HepG2 (cell line): Measurements from ENCODE around the gene MEIOB. TPM values are rescaled to one million over a fixed set of nuclear protein-coding genes. Genes with fewer than 3 reads are reported as not detected.

Experiments
- ARNT2 ChIP-seq: sonication (generic); formaldehyde crosslinking; IDR thresholded peaks from 2 replicates; pipeline ENCODE4 v1.8.0; 2022; ENCODE audit warnings: mild to moderate bottlenecking, low read depth, missing genetic modification reagents, moderate library complexity
- ATF4 ChIP-seq, 2 experiments: fragments of 450-650 bp in 1 of 2; sonication (generic) in 1 of 2; formaldehyde crosslinking; IDR thresholded peaks; 2 replicates each; pipeline versions ENCODE4 v1.5.0 to v1.8.0; 2020 to 2022; ENCODE audit warnings: mild to moderate bottlenecking in 1 of 2, missing genetic modification reagents in 1 of 2
- ERF ChIP-seq: IDR thresholded peaks from 2 replicates; pipeline ENCODE4 v1.6.1; 2018; ENCODE audit warnings: missing biosample characterization, missing genetic modification reagents
- KDM5A ChIP-seq: fragments of 200-600 bp; sonication (generic); IDR thresholded peaks from 2 replicates; pipeline ENCODE4 v1.7.0; 2018; ENCODE audit warnings: antibody characterized with exemption, mild to moderate bottlenecking, low read length, borderline replicate concordance
- KDM5B ChIP-seq: sonication (generic); formaldehyde crosslinking; IDR thresholded peaks from 2 replicates; pipeline ENCODE4 v1.4.0; 2020; ENCODE audit warnings: missing genetic modification reagents, mild to moderate bottlenecking, borderline replicate concordance
- KLF9 ChIP-seq: IDR thresholded peaks from 2 replicates; pipeline ENCODE4 v1.6.1; 2016; ENCODE audit warnings: low read depth
- KMT2B ChIP-seq: IDR thresholded peaks from 2 replicates; pipeline ENCODE4 v1.6.1; 2016; ENCODE audit warnings: missing genetic modification reagents, missing compliant biosample characterization
- MATR3 ChIP-seq: sonication (generic); formaldehyde crosslinking; IDR thresholded peaks from 2 replicates; pipeline ENCODE4 v1.4.0; 2020; ENCODE audit warnings: missing genetic modification reagents
- MEIS1 ChIP-seq: sonication (generic); formaldehyde crosslinking; IDR thresholded peaks from 2 replicates; pipeline ENCODE4 v1.9.0; 2021; ENCODE audit warnings: mild to moderate bottlenecking, missing genetic modification reagents, moderate library complexity, borderline replicate concordance
- PAX8 ChIP-seq: sonication (generic); formaldehyde crosslinking; IDR thresholded peaks from 2 replicates; pipeline ENCODE4 v1.8.0; 2022; ENCODE audit warnings: mild to moderate bottlenecking, missing genetic modification reagents, borderline replicate concordance
- RAD21 ChIP-seq: fragments of 450-650 bp; formaldehyde crosslinking; IDR thresholded peaks from 2 replicates; pipeline ENCODE4 v1.5.0; 2020; ENCODE audit warnings: mild to moderate bottlenecking
- RAD51 ChIP-seq: fragments of 450-650 bp; IDR thresholded peaks from 2 replicates; pipeline ENCODE4 v1.6.1; 2016; ENCODE audit warnings: borderline replicate concordance
- RARA ChIP-seq: IDR thresholded peaks from 2 replicates; pipeline ENCODE4 v1.6.1; 2016; ENCODE audit warnings: missing genetic modification reagents, missing compliant biosample characterization
- RNF2 ChIP-seq: fragments of 450-650 bp; conservative IDR thresholded peaks from 2 replicates; pipeline ENCODE4 v1.6.1; 2016; ENCODE audit warnings: low read depth
- TBX2 ChIP-seq: sonication (generic); formaldehyde crosslinking; IDR thresholded peaks from 2 replicates; pipeline ENCODE4 v1.5.0; 2020; ENCODE audit warnings: missing genetic modification reagents, mild to moderate bottlenecking, borderline replicate concordance
- U2AF2 ChIP-seq: fragments of 200-400 bp; formaldehyde crosslinking; IDR thresholded peaks from 2 replicates; pipeline ENCODE4 v1.6.1; 2017; ENCODE audit warnings: low read depth, mild to moderate bottlenecking, low read length
- ZBTB2 ChIP-seq: sonication (generic); formaldehyde crosslinking; IDR thresholded peaks from 2 replicates; pipeline ENCODE4 v1.8.0; 2022; ENCODE audit warnings: low read depth, missing genetic modification reagents
- ZBTB7A ChIP-seq: sonication (generic); formaldehyde crosslinking; IDR thresholded peaks from 2 replicates; pipeline ENCODE4 v1.8.0; 2022; ENCODE audit warnings: mild to moderate bottlenecking, missing genetic modification reagents
- ZNF256 ChIP-seq: sonication (generic); formaldehyde crosslinking; conservative IDR thresholded peaks from 2 replicates; pipeline ENCODE4 v1.4.0; 2020; ENCODE audit warnings: missing genetic modification reagents
- ZNF274 ChIP-seq: sonication (generic); formaldehyde crosslinking; IDR thresholded peaks from 2 replicates; pipeline ENCODE4 v1.5.1; 2020; ENCODE audit warnings: mild to moderate bottlenecking, missing genetic modification reagents
- ZNF431 ChIP-seq: sonication (generic); formaldehyde crosslinking; IDR thresholded peaks from 2 replicates; pipeline ENCODE4 v1.9.0; 2022; ENCODE audit warnings: missing genetic modification reagents, low read depth, mild to moderate bottlenecking, borderline replicate concordance
- ZZZ3 ChIP-seq: sonication (generic); formaldehyde crosslinking; IDR thresholded peaks from 2 replicates; pipeline ENCODE4 v1.4.0; 2020; ENCODE audit warnings: missing genetic modification reagents, mild to moderate bottlenecking, borderline replicate concordance
- polyA plus RNA-seq, 8 experiments: library from polyadenylated mRNA; depleted of rRNA in 3 of 8; stranded (reverse) in 7 of 8; unstranded in 1 of 8; fragments of >200 nt; fragmentation: Illumina TruSeq in 4 of 8; extraction: Trizol in 4 of 8; gene quantifications; 2 replicates each; pipeline versions ENCODE4 v1.2.1 to v1.2.3, GENCODE V29; 2011 to 2016; ENCODE audit warnings: low read depth in 4 of 8, missing spikeins in 1 of 8, mixed read lengths in 1 of 8; ENCODE audit not compliant: insufficient read depth in 1 of 8
- total RNA-seq, 5 experiments: library from RNA; depleted of rRNA; stranded (reverse); fragments of >200 nt; fragmentation: Illumina TruSeq; extraction: Trizol; gene quantifications; 2 replicates each; pipeline ENCODE4 v1.2.3, GENCODE V29; 2016; ENCODE audit warnings: low read depth in 1 of 5
- TF ChIP-seq, protein P1 (sequence below): sonication (generic); formaldehyde crosslinking; IDR thresholded peaks from 2 replicates; pipeline ENCODE4 v1.4.0; 2020; ENCODE audit warnings: mild to moderate bottlenecking, missing genetic modification reagents
- TF ChIP-seq, protein P2 (sequence below): sonication (generic); formaldehyde crosslinking; IDR thresholded peaks from 2 replicates; pipeline ENCODE4 v1.4.0; 2020; ENCODE audit warnings: mild to moderate bottlenecking, missing genetic modification reagents
- TF ChIP-seq, protein P3 (sequence below): sonication (generic); formaldehyde crosslinking; IDR thresholded peaks from 2 replicates; pipeline ENCODE4 v1.9.0; 2021; ENCODE audit warnings: missing genetic modification reagents, mild to moderate bottlenecking, borderline replicate concordance

MEIOB gene
- total and polyA plus RNA-seq, 2 of the 13 experiments (the other 11 are each of a cell fraction or from before 2014, with no cell fraction given) = 0.17 TPM; not detected in 1

DNA sequence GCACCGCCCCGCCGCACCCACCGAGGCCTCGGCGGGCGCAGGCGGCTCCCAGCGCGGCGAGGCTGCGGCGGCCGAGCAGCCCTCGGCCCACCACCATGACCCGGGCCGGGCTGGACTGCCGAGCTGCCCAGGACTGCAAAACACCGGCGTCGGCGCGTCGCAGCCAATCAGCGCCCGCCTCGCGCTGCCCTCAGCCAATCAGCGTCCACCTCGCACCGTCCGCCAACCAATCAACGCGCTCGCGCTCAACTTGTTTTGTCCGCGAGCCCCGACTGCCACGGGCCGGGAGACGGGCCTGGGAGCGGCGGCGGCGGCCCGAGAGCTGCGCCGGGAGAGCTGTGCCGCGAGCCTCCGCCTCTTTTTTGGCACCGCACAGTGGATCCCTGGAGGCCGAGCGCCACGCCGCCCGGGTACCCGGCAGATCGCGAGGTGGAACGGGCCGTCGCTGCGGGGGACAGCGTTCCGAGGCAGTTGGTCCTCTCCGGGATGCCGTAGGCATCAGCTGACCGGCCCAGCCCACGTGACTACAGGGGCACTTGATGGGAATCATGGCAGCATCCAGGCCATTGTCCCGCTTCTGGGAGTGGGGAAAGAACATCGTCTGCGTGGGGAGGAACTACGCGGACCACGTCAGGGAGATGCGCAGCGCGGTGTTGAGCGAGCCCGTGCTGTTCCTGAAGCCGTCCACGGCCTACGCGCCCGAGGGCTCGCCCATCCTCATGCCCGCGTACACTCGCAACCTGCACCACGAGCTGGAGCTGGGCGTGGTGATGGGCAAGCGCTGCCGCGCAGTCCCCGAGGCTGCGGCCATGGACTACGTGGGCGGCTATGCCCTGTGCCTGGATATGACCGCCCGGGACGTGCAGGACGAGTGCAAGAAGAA, 45.0 kb downstream of the MEIOB start, which contains the start of the genes FAHD1 and HAGH (continued):
- TF ChIP-seq, protein P1, sequence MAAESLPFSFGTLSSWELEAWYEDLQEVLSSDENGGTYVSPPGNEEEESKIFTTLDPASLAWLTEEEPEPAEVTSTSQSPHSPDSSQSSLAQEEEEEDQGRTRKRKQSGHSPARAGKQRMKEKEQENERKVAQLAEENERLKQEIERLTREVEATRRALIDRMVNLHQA (CRISPR knock-in tag) = no peak
- TF ChIP-seq ARNT2 (CRISPR knock-in tag) (peak; percentile 74), PAX8 (CRISPR knock-in tag) (no peak), ATF4 (CRISPR knock-in tag; IDR thresholded peaks at IDR 0.05) (peak in 1 of 2 experiments; percentile 49; a peak in 1 of 4 replicates), KDM5B (CRISPR knock-in tag) (peak; percentile 97), U2AF2 (no peak), RAD51 (peak; percentile 98), RAD21 (CRISPR knock-in tag) (no peak; the same call in none of the 2 replicates), TBX2 (CRISPR knock-in tag) (peak; percentile 95), ZBTB7A (CRISPR knock-in tag) (no peak), KMT2B (CRISPR knock-in tag) (peak; percentile 73; the same call in 1 of the 2 replicates), ZNF256 (peak; percentile 90; the same call in 1 of the 2 replicates), MEIS1 (peak; percentile 90; the same call in 1 of the 2 replicates), ZZZ3 (CRISPR knock-in tag) (peak; percentile 90; the same call in 1 of the 2 replicates), ZNF431 (CRISPR knock-in tag) (no peak), RARA (peak; percentile 27; the same call in 1 of the 2 replicates), ERF (CRISPR knock-in tag) (peak; percentile 92), MATR3 (CRISPR knock-in tag) (no peak), ZBTB2 (CRISPR knock-in tag) (peak; percentile 57; the same call in 1 of the 2 replicates), KDM5A (peak; percentile 98), KLF9 (CRISPR knock-in tag) (peak; percentile 87), RNF2 (peak; percentile 95), ZNF274 (CRISPR knock-in tag) (peak; percentile 94; the same call in 1 of the 2 replicates)
- TF ChIP-seq, protein P2, sequence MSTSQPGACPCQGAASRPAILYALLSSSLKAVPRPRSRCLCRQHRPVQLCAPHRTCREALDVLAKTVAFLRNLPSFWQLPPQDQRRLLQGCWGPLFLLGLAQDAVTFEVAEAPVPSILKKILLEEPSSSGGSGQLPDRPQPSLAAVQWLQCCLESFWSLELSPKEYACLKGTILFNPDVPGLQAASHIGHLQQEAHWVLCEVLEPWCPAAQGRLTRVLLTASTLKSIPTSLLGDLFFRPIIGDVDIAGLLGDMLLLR (CRISPR knock-in tag) = peak; percentile 86
- TF ChIP-seq, protein P3, sequence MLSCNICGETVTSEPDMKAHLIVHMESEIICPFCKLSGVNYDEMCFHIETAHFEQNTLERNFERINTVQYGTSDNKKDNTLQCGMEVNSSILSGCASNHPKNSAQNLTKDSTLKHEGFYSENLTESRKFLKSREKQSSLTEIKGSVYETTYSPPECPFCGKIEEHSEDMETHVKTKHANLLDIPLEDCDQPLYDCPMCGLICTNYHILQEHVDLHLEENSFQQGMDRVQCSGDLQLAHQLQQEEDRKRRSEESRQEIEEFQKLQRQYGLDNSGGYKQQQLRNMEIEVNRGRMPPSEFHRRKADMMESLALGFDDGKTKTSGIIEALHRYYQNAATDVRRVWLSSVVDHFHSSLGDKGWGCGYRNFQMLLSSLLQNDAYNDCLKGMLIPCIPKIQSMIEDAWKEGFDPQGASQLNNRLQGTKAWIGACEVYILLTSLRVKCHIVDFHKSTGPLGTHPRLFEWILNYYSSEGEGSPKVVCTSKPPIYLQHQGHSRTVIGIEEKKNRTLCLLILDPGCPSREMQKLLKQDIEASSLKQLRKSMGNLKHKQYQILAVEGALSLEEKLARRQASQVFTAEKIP (CRISPR knock-in tag) = no peak
